ENCODE measurements around the gene ZFAND6.

ZFAND6 gene

DNA sequence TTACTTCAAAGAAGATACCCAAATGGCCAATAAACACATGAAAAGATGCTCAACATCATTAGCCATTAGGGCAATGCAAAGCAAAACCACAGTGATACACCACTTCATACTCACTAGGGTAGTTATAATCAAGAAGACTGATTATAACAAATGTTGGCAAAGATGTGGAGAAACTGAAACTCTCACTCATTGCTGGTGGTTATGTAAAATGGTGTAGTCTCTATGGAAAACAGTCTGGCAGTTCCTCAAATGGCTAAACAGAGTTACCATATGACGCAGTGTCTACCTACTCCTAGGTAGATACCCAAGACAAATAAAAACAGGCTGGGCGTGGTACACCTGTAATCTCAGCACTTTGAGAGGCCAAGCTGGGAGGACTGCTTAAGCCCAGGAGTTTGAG is 3.5 kb upstream of the ZFAND6 start:
- TF ChIP-seq, protein P1, sequence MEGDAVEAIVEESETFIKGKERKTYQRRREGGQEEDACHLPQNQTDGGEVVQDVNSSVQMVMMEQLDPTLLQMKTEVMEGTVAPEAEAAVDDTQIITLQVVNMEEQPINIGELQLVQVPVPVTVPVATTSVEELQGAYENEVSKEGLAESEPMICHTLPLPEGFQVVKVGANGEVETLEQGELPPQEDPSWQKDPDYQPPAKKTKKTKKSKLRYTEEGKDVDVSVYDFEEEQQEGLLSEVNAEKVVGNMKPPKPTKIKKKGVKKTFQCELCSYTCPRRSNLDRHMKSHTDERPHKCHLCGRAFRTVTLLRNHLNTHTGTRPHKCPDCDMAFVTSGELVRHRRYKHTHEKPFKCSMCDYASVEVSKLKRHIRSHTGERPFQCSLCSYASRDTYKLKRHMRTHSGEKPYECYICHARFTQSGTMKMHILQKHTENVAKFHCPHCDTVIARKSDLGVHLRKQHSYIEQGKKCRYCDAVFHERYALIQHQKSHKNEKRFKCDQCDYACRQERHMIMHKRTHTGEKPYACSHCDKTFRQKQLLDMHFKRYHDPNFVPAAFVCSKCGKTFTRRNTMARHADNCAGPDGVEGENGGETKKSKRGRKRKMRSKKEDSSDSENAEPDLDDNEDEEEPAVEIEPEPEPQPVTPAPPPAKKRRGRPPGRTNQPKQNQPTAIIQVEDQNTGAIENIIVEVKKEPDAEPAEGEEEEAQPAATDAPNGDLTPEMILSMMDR (IDR thresholded peaks at IDR 0.05; ENCODE audit: insufficient read depth, low read length, missing control alignments) = no peak
- H3K4me3 ChIP-seq (ENCODE audit: low read depth, low read length) = no peak overlapping the region
- POLR2A ChIA-PET = no interaction called here
- CTCF ChIA-PET = no interaction called here
- no peak for DNase-seq (ENCODE audit: low read depth, low spot score)

DNA sequence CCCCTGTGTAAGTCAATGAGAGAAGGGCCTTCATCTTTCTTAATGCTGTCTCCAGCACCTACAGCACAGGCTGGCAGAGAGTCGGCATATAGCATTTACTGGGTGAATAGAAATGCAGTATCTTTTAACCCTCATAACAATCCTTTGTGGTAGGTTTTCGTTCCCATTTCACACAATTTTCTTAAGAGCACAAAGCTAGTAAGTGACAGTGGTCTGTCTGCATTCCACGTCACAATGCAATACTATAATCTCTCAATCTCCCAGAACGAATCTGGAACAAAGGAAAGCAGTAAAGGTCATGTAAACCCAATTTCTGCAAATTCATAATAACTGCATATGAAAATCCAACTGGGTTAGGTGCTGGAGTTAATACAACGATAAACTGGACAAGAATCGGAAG is 1.4 kb upstream of the ZFAND6 start:
- ChIA-PET CTCF (no interaction called here), POLR2A (no interaction called here)
- TF ChIP-seq, protein P1 (IDR thresholded peaks at IDR 0.05; ENCODE audit: insufficient read depth, low read length, missing control alignments) = no peak
- DNase-seq (ENCODE audit: low read depth, low spot score) = no peak
- H3K4me3 ChIP-seq (ENCODE audit: low read depth, low read length) = no peak overlapping the region

DNA sequence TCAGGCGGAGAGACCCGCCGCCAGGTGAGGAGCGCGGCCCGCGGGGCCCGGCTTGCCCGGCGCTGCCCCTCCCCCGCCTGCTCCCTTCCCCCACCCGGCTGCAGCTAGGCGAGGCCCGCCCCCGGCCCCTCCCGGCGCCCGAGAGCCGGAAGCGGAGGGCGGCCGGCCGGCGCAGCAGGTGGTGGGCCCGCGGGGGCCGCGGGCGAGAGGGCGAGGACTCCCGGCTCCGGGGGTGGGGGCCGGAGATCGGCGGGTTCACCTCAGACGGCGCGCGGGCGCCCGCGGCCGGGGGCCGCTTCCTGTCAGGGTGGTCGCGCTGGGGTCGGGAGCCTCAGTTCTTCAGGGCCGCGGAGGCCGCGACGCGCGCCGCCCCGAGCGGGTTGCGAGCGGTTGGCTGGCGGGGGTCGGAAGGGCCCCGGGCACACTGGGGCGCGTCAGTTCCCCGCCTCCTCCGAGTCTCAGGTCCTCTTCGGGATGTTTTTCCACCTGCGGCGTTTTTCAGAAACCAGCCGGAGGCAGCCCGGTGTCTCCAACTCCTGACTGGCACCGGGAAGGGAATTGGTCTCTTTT is 395 bp downstream of the ZFAND6 start:
- CTCF ChIA-PET = interaction anchor here (1.4 to 1.5 kb wide), 2 partner anchors 96 to 112 kb away, joined by 3 to 4 read pairs; no protein-coding TSS in a partner anchor
- POLR2A ChIA-PET = interaction anchor here (0.6 to 1.3 kb wide), 3 partner anchors 13 to 717 kb away, joined by 3 to 6 read pairs (median 3); no protein-coding TSS in a partner anchor
- peak overlapping the region; percentile 70 for H3K4me3 ChIP-seq (ENCODE audit: low read depth, low read length)
- no peak for DNase-seq (ENCODE audit: low read depth, low spot score)
- TF ChIP-seq, protein P1 (IDR thresholded peaks at IDR 0.05; ENCODE audit: insufficient read depth, low read length, missing control alignments) = no peak

DNA sequence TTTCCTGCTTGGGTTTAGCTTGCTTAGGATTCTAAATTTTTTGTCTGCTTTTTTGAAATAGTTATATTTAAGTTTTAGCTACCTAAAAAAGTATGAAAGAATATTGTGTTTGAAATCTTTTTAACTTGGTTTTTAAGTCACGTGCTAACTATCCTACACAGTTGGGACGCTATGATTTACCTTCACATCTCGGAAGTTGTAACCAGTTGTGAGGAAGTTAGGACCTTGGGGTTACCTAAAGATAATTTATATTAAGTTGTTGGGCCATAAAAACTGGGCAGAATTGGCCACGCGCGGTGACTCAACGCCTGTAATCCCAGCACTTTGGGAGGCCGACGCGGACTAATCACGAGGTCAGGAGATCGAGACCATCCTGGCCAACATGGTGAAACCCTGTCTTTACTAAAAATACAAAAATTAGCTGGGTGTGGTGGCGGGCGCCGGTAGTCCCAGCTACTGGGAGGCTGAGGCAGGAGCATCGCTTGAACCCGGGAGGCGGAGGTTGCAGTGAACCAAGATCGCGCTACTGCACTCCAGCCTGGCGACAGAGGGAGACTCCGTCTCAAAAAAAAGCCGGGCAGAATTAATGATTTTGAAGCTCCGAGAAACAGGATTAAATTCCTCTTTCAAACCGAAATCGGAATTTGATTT is 1.0 kb downstream of the ZFAND6 start:
- ChIA-PET POLR2A (interaction anchor here (0.6 to 1.3 kb wide), 2 partner anchors 12 to 58 kb away, joined by 3 to 6 read pairs; no protein-coding TSS in a partner anchor), CTCF (interaction anchor here (1.3 to 1.9 kb wide), 4 partner anchors 11 to 112 kb away, joined by 3 to 5 read pairs (median 4); no protein-coding TSS in a partner anchor)
- TF ChIP-seq, protein P1 (IDR thresholded peaks at IDR 0.05; ENCODE audit: insufficient read depth, low read length, missing control alignments) = no peak
- DNase-seq (ENCODE audit: low read depth, low spot score) = no peak
- H3K4me3 ChIP-seq (ENCODE audit: low read depth, low read length) = peak overlapping the region; percentile 70

DNA sequence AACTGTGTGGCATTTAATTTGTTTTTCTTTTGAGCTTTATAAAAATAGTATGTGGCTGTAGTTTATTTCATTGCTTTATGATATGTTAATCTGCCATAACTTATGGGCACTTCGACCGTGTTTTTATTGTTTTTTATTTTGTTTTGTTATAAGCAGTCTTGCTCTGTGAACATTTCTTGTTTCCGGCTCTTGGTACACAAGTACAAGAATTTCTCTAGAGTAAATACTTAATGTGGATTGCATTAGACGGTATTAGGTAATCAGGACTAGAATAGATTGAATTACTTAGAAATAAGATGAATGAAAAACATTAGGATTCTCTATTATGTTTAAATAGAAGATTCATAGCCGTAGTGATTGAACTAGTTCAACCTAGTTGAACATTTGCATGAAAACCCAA is 2.1 kb downstream of the ZFAND6 start:
- H3K4me3 ChIP-seq (ENCODE audit: low read depth, low read length) = no peak overlapping the region
- ChIA-PET POLR2A (no interaction called here), CTCF (interaction anchor here (0.6 to 1.9 kb wide), 4 partner anchors 8 to 97 kb away, joined by 3 to 5 read pairs (median 3); no protein-coding TSS in a partner anchor)
- TF ChIP-seq, protein P1 (IDR thresholded peaks at IDR 0.05; ENCODE audit: insufficient read depth, low read length, missing control alignments) = no peak
- DNase-seq (ENCODE audit: low read depth, low spot score) = no peak

DNA sequence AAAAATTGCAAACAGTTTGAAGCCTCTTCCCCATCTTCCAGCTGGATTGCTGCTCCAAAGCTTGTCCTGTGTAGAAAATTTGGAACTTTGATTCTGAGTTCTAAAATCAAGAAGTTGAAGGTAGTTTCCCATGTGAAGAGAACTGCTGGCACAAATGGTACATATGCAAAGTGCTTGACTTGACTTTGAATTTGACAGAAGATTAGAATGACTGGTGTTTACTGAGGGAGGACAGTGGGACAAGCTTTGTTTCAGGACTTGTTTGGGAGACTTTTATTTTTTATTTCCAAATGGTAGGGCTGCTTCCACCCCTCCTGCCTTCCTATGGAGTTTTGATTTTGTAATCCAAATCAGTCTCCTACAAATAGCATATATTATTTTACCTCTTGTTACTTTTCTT is 7.4 kb downstream of the ZFAND6 start:
- DNase-seq (ENCODE audit: low read depth, low spot score) = no peak
- CTCF ChIA-PET = no interaction called here
- TF ChIP-seq, protein P1 (IDR thresholded peaks at IDR 0.05; ENCODE audit: insufficient read depth, low read length, missing control alignments) = no peak
- H3K4me3 ChIP-seq (ENCODE audit: low read depth, low read length) = no peak overlapping the region
- POLR2A ChIA-PET = no interaction called here

Measured in AG04449 (cell line).